HPDE6-E6E7 (cell line): ENCODE data around the gene DENND11.

Experiments used
- DNase-seq: peaks from one replicate; pipeline ENCODE4 v3.0.0; 2011; ENCODE audit warnings: missing footprints; ENCODE audit errors: extremely low spot score

The DENND11 gene

GRCh38 chr7:141685285-141686023 lies 16.5 kb downstream of the DENND11 start:
- no peak for DNase-seq

- no peak for DNase-seq
These were observed 23.0 kb downstream of the DENND11 start for GRCh38 chr7:141679014-141679413.

DNA sequence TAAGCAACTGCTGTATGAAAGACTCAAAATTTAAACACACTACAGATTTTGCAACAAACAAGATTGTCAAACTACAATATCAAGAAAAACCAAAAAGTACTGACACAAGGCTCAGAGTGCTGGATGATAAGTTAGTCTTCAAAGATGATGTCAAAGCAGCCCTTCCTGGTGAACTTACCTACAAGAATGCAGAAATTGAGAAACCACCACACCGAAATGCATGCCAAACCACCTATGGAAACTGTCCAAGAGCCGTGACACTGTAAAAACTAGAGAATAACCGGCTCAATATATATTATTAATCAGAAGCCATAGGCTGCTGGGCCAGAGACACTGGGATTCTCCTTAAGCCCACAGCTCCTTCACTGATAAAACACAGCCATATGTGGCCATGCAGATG lies 25.3 kb downstream of the DENND11 start:
- no peak for DNase-seq

GRCh38 chr7:141675436-141676215 lies 26.3 kb downstream of the DENND11 start:
- no peak for DNase-seq

GRCh38 chr7:141674702-141675101 lies 27.3 kb downstream of the DENND11 start:
- DNase-seq: no peak

GRCh38 chr7:141674171-141674671 lies 27.7 kb downstream of the DENND11 start:
- peak; percentile 76 for DNase-seq

DNA sequence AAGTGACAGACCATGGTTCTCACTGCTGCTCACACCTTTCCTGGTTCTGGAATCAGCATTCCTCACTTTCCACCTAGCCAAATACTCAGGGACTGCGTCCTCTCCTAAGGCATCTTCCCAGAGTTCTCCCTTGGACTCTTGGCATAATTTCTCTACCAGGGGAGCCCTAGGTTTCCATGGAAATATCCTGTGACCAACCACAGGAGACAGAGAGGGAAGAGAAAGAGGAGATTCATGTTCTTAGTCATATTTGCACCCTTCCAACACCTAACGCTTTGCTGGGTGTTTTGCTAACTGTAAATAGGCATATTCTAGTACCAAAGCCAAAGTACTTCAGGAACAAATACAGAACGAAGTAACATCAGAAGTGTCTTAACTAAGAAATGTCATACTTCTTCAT lies 28.6 kb downstream of the DENND11 start:
- no peak for DNase-seq

DNA sequence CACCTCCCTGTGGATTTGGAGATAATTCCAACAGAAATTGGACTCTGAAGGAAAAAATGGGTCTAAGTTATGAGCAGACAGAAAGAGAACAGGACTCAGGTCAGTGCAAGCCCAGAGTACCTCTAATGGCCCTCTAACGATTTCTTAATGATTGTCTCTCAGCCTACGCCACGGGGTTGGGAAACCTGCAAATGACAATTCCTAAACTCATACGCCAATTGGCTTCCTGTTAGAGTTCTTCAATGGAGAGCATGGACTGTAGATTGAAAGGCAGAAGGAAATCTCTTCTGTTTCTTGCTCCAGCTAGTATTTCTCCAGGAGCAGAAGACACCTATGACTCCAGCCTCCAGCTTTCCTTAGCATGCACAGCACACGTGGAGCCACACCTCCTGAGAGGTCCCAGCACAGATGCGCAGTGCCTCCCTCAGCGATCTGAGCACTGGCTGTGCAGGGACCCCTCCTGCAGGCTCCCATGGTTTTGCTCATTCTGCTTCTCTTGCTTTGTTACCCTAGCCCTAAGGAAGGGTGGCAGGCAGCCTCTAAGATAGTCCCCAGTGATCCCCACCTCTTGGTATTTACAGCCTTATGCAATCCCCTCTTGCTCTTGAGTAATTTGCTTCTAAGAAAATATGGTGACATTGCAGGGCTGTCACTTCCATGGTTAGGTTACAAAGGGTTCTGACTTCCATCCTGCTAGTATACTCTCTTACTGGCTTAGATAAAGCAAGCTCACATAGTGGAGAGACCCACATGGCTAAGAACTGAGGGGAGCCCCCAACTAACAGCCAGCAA lies 30.1 kb downstream of the DENND11 start:
- no peak for DNase-seq

DNA sequence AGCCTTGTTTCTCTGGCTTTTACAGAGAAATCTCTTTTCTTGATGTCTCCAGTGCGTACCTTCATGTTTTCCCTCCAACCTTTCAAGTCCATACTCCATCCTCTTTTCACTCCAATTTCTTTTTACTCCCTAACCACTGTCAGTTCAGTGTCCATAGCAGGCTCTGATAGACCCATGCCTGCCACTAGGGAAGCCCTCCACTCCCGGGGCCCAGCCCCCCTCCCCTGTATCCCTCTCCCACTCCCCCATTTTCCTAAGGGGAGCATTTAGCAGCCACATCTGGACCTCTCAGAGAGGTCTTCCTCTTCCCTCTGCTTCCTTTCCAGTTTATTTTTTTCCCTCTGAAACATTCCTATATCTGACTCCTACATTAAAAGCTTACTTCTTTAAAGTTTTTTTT lies 33.1 kb downstream of the DENND11 start:
- no peak for DNase-seq

DNA sequence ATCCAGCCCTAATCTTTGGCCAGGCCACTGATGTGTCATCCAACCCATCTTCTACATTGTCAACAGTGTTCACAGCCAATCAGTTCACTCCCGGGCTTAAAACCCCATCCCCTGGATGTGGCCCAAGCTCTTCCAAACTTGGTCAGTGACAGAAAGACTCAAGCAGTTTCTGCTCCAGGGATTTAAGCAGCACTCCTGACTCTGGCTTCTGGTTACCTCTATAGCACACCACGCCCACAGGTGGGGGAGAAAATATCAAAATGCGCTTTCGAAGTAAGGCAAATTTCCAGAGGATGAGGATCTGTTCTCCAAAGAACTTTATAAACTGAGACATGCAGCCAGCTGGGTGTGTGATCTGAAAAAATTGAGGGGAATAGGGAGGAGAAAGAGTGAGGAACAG lies 35.9 kb downstream of the DENND11 start:
- no peak for DNase-seq

DNA sequence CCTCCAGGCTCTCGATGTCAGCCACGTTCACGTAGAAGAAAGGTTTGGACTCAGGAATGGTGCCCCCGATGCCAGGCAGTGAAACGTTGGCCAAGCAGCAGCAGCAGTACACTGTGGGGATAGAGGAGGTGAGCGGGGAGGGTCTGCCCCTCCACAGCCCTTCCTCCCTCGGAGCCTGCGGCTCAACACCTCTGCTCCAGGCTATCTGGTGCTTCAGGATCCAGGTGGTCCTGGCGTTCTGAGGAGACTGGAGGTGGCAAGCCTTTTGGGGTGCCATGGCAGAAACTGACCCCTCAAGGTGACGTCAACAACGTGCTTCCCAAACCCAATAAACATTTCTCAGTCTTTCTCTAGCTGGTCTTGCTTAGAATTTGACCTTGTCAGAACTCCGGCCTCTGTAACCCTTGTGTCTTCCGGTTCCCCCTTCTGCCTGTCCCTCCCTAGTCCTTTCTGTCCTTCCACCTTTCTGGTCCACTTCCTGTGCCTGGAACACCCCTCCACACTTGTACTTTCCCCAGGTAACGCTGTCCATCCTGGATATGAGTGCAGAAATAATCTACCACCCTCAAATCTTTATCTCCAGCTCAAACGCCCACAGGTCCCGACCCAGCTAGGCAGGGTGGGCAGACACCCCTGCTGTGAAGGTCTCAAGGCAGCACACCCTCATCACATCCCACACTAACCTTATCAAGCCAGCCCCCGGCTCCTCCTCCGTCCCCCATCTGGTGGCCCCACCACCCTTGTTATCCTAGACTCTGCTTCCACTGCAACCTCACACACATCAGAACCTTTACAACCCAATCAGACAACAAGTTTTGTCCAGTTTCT lies 36.5 kb downstream of the DENND11 start:
- no peak for DNase-seq

- no peak for DNase-seq
These were observed 37.5 kb downstream of the DENND11 start for GRCh38 chr7:141664450-141664849.

GRCh38 chr7:141663081-141663849 lies 38.7 kb downstream of the DENND11 start:
- DNase-seq: peak; percentile 23

- DNase-seq: no peak
These were observed 41.7 kb downstream of the DENND11 start for GRCh38 chr7:141660259-141660658.

DNA sequence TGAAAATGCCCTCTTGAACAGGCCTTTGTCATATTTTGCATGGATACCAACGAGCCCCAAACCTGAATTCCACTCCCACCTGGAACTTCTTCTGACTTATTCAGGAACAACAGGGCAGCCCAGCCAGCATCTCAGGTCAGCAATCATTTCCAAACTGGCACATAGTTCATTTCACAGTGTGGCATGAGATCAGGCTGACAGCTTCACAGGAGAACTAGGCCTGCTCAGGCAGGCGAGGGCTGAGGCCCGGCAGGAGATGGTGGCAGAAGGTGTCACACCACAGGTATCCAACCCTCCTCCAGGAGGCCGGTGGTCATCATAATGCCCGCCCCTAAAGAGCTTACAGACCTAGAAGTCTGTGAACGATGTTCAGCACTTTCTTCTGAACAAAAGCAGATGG lies 42.5 kb downstream of the DENND11 start:
- DNase-seq: no peak

DNA sequence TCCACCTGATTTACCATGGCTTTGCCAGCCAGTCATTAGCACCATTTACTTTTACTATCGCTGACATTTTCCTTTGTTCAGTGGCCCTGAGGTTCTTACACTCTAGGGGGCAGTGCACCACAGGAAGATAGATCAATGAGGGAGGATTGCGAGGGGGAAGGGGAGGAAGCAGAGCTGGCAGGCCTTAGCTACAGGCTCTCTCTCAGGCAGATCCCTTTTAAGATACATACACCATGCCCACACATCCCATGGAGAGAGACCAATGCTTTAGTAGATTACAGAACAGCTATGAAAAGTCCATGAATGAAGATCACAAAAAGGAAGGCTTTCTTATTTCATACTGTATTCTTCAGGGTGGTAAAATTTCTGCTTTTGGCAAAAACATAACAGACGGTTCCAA lies 47.4 kb downstream of the DENND11 start:
- peak; percentile 62 for DNase-seq

- DNase-seq: no peak
These were observed 49.3 kb downstream of the DENND11 start for GRCh38 chr7:141652691-141653090.
